Nephron progenitor cell (in vitro differentiated cells): ENCODE results near the gene SLC8A1.

Source experiments
- DNase-seq: peaks from one replicate; pipeline ENCODE4 v3.0.0; 2021
- H3K27ac Mint-ChIP-seq: 2 replicates; pipeline ENCODE4 v1.8.0; 2021; ENCODE audit warnings: mild to moderate bottlenecking, moderate library complexity, mixed read lengths
- H3K27me3 Mint-ChIP-seq: 2 replicates; pipeline ENCODE4 v1.8.0; 2021; ENCODE audit warnings: mild to moderate bottlenecking, low read depth, mixed read lengths; ENCODE audit not compliant: poor library complexity
- H3K36me3 Mint-ChIP-seq: 2 replicates; pipeline ENCODE4 v1.8.0; 2021; ENCODE audit warnings: low read depth, mixed read lengths
- H3K4me1 Mint-ChIP-seq: 2 replicates; pipeline ENCODE4 v1.8.0; 2021; ENCODE audit warnings: mixed read lengths
- H3K4me3 Mint-ChIP-seq: 2 replicates; pipeline ENCODE4 v1.8.0; 2021; ENCODE audit warnings: mild to moderate bottlenecking, moderate library complexity, mixed read lengths
- H3K9me3 Mint-ChIP-seq: 2 replicates; pipeline ENCODE4 v1.8.0; 2021; ENCODE audit warnings: mild to moderate bottlenecking, moderate library complexity, mixed read lengths
- CTCF ChIP-seq: fragments of 200-600 bp; sonication (generic); IDR thresholded peaks from 2 replicates; pipeline ENCODE4 v1.5.0; 2021; ENCODE audit warnings: antibody characterized with exemption

Gene SLC8A1

GRCh38 chr2:40120957-40121356 lies 330.9 kb downstream of the SLC8A1 start:
- Mint-ChIP-seq H3K27ac (no peak overlapping the region), H3K4me3 (no peak overlapping the region), H3K4me1 (no peaks in the 10 kb centered on the region), H3K9me3 (no peaks in the 10 kb centered on the region), H3K27me3 (no peaks in the 10 kb centered on the region), H3K36me3 (no peaks in the 10 kb centered on the region)
- TF ChIP-seq CTCF: no peak
- no peak for DNase-seq

DNA sequence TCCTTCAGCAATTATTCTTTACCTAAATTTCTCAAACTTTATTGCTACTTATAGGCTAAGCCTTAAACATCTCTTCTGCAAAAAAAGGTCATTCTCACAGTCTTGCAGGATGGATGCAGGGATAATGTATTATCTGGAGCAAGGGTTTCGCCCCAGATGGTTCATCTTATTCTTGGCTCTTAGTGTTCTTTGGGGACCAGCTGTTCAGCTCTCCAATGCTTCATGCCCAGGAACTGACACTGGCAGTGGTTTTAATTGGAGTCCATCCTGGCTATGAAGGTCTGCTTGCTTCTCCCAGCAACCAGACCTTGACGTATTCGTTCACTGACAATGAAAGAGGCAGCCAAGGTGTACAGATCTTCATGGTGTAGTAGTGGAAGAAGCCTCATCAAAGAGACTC lies 331.9 kb downstream of the SLC8A1 start:
- no peak for TF ChIP-seq CTCF
- Mint-ChIP-seq H3K27ac (no peak overlapping the region), H3K9me3 (no peaks in the 10 kb centered on the region), H3K4me1 (peaks cover under 1% of the 10 kb centered on the region), H3K4me3 (no peak overlapping the region), H3K36me3 (no peaks in the 10 kb centered on the region), H3K27me3 (no peaks in the 10 kb centered on the region)
- DNase-seq: no peak

DNA sequence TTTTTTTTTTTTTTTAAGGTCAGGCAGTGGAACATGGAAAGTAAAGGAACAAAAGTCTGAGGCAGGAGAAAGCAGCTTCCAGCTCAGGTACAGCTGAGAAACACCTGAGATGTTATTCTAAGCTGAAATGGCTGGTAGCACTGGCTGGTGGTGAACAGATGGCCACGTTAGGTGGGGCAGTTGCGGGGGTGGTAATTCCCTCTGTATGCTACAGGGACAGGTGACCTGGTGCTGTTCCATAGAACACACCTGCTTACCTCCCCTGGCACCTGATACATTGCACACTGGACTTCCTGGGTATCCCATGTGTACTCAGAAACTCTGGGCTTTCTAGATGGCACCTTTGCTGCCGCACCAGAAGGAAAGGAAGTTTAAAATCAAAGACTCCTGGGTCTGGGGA lies 333.3 kb downstream of the SLC8A1 start:
- no peak for TF ChIP-seq CTCF
- H3K27ac Mint-ChIP-seq: no peak overlapping the region
- no peaks in the 10 kb centered on the region for H3K9me3 Mint-ChIP-seq
- H3K27me3 Mint-ChIP-seq: no peaks in the 10 kb centered on the region
- no peak for DNase-seq
- H3K4me3 Mint-ChIP-seq: no peak overlapping the region
- no peaks in the 10 kb centered on the region for H3K36me3 Mint-ChIP-seq
- peaks cover 11% of the 10 kb centered on the region for H3K4me1 Mint-ChIP-seq

- no peak for TF ChIP-seq CTCF
- H3K27me3 Mint-ChIP-seq: no peaks in the 10 kb centered on the region
- H3K4me3 Mint-ChIP-seq: no peak overlapping the region
- no peaks in the 10 kb centered on the region for H3K36me3 Mint-ChIP-seq
- peaks cover 12% of the 10 kb centered on the region for H3K4me1 Mint-ChIP-seq
- H3K9me3 Mint-ChIP-seq: no peaks in the 10 kb centered on the region
- H3K27ac Mint-ChIP-seq: no peak overlapping the region
- DNase-seq: no peak
These were observed 336.0 kb downstream of the SLC8A1 start for GRCh38 chr2:40115894-40116293.

GRCh38 chr2:40115348-40115747 lies 336.5 kb downstream of the SLC8A1 start:
- no peak for TF ChIP-seq CTCF
- H3K4me1 Mint-ChIP-seq: peaks cover 12% of the 10 kb centered on the region
- no peaks in the 10 kb centered on the region for H3K36me3 Mint-ChIP-seq
- no peaks in the 10 kb centered on the region for H3K9me3 Mint-ChIP-seq
- no peak overlapping the region for H3K27ac Mint-ChIP-seq
- no peaks in the 10 kb centered on the region for H3K27me3 Mint-ChIP-seq
- no peak overlapping the region for H3K4me3 Mint-ChIP-seq
- no peak for DNase-seq

- no peak for TF ChIP-seq CTCF
- Mint-ChIP-seq H3K36me3 (no peaks in the 10 kb centered on the region), H3K9me3 (no peaks in the 10 kb centered on the region), H3K27me3 (no peaks in the 10 kb centered on the region), H3K4me1 (peaks cover 18% of the 10 kb centered on the region), H3K27ac (no peak overlapping the region), H3K4me3 (no peak overlapping the region)
- DNase-seq: no peak
These were observed 337.9 kb downstream of the SLC8A1 start for GRCh38 chr2:40113997-40114396.
